GM20431 (cell line): ENCODE measurements around the gene GALE.
"Not testable (repeated sequence)": the region's sequence is repeated elsewhere in the genome, so short reads cannot be mapped to it uniquely, and the experiment has no call there.

Experiments used
- in situ Hi-C: fragments of 300-500 bp; cut with MseI, MboI; formaldehyde crosslinking; loops from one replicate; pipeline ENCODE4 v1.15.0; 2020; ENCODE audit warnings: low sequenced_read_pairs; ENCODE audit not compliant: unreplicated experiment

Gene GALE

DNA sequence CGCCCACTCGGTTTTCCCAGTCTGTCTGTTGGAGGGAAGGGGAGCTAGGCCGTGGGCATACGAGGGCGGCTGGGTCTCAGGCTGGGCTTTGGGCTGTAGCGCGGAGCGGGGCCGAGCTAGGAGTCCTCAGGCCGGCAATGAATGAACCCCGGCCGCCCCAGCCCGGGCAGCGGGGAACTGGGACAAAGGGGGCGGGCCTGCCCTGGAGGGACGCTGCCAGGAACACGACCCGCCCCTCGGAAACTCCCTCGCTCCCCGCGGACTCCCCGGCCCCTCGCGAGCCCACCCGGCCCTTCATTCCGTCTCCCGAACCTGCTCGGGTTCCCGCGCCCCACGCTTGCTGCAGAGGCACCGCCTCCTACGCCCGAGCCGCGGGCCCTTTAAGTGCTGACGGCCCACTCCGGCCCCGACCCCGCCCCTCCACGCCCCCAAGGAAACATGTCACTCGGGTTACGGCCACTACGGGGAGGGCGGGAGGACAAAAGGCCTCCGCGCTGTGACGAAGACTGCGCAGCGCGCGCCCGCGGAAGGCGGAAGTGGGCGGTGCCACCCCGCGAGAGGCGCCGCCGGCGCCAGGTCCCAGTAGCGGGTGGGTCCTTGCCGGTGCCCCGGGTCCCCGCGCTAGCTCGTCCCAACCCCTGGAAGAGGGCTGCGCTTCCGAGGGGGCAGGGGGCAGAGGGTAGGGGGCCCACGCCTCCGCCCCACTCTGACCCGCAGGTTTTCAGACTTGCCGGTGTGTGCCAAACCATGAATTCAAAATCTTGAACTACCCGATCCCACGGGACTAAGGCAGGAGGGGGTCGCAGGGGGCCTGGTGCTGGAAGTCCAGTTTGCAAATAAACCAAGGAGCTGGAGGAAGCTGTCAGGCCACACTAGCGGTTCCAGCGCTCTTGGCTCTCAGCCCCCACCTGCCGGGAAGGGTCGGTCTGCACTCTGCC lies at the start of gene GALE:
Gene GALE (minus strand): TSS at position 355 of the 938 bp plus-strand sequence. CDS start 1,747 bp downstream, outside the sequence.
- in situ Hi-C loops = loop anchor here (10.0 kb wide), 1 partner anchor 114 kb away; the partner anchor contains the start of gene CNR2

DNA sequence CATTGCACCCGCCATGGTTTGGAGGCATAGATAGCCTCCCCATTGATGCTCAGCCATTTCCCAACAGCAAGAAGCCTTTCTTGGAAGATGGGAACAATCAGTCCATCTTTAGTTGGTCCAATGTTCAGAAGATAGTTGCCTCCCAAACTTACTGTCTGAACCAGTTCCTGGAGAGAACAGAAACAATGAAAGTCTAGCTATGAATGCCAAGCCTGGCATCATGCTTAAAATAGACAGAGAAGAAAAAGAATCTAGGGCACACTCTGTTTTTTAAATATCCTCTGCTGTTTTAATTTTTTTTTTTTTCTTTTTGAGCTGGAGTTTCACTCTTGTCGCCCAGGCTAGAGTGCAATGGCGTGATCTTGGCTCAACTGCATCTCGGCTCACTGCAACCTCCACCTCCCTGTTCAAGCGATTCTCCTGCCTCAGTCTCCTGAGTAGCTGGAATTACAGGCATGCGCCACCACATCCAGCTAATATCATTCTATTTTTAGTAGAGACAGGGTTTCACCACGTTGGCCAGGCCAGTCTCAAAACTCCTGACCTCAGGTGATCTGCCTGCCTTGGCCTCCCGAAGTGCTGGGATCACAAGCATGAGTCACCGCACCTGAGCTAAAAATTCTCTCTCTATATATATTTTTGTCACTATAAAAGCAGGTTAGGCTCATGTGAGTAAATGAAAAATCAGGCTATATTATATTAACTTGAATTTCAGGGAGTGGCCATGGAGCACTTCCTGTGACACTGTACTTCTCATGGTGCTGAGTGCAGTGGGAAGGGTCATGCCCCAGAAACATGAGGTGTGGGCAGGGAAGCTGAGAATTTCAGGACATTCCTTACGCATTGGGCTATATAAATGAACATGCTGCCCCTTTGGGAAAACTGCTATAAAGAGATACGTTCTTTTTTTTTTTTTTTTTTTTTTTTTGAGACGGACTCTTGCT lies 48.4 kb upstream of the GALE start:
- in situ Hi-C loops = no loop called here

DNA sequence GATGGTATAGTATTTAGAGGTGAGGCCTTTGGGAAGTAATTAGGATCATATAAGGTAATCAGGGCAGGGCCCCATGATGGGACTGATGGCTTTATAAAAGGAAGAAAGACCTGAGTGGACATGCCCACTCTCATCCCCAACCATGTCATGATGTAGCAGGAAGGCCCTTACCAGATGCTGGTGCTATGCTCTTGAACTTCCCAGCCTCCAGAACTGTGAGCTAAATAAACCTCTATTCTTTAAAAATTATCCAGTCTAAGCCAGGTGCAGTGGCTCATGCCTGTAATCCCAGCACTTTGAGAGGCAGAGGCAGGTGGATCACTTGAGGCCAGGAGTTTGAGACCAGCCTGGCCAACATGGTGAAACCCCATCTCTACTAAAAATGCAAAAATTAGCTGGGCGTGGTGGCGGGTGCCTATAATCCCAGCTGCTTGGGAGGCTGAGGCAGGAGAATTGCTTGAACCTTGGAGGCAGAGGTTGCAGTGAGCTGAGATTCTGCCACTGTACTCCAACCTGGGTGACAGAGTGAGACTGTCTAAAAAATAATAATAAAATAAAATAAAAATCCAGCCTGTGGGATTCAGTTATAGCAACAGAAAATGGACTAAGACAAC lies 47.0 kb upstream of the GALE start:
- in situ Hi-C loops = not testable (repeated sequence)

DNA sequence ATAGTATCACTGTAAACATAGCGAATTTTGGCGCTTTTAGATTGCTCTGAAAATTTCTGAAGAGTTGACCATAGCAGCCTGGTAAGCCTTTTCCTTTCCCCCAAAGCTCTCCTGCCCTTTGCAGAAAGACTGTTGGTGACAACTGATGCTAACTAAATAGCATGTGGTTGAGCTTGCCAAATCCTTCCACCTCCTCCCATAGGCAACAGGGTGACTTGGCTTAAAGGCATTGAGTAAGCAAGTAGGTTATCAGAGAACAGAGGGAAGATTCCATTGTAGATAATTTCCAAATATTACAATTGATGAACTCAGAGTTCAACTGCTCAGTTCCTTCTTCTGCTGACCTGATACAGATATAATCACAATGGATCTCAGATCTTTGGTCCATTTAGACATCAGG lies 44.6 kb upstream of the GALE start:
- in situ Hi-C loops = no loop called here

DNA sequence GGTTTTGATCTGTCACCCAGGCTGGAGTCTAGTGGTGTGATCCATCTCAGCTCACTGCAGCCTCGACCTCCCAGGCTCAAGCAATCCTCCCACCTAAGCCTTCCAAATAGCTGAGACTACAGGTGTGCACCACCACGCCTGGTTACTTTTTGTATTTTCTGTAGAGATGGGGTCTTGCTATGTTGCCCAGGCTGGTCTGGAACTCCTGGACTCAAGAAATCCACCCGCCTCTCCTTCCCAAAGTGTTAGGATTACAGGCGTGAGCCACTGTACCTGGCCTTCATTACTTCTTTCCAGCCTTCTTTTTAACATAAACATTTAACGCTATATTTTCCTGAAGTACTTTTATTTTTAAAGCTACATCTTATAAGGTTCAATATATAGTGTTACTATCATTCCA lies 43.1 kb upstream of the GALE start:
- in situ Hi-C loops = no loop called here

DNA sequence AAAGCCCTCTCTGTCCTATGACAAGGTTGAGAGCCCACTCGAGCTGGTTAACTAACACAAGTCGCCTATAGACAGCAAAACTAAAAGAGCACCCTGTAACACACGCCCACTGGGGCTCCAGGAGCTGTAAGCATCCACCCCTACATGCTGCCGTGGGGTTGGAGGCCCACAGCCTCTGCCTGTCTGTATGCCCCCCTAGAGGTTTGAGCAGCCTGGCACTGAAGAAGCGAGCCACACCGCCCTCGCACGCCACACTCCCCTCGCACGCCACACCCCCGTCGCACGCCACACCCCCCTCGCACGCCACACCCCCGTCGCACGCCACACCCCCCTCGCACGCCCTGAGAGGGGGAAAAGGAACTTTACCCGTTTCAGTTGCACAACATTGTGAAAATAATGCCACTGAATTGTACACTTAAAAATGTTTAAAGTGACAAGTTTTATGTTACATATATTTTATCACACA lies 37.9 kb upstream of the GALE start:
- in situ Hi-C loops = no loop called here

DNA sequence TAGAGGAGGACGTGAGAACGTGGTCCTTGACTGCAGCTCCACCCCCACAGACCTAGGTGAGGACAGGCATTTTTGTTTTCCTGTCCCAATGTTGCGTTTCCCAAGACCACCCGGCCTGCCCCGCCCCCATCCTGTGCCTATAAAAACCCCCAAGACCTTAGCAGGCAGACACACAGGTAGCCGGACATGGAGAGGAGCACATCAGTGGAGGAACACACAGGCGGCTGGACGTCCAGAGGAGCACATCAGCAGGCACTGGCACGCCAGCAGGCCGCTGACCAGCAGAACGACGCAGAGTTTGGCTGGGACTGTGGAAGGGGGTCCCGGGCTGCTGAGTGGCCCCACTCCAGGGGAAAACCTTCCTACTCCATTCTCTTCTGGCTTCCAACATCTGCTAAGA lies 37.4 kb upstream of the GALE start:
- in situ Hi-C loops = no loop called here

DNA sequence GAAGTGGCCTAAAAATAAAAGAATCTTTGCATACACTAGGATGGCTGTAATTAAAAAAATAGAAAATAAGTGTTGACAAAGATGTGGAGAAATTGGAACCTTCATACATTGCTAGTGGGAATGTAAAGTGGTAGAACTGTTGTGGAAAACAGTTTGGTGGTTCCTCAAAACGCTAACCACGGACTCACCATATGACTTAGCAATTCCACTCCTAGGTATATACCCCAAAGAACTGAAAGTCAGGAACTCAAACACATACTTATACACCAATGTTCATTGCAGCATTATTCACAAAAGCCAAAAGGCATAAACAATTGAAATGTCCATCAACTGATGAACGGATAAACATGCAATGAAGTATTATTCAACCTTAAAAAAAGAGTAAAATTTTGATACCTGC lies 35.5 kb upstream of the GALE start:
- in situ Hi-C loops = no loop called here

DNA sequence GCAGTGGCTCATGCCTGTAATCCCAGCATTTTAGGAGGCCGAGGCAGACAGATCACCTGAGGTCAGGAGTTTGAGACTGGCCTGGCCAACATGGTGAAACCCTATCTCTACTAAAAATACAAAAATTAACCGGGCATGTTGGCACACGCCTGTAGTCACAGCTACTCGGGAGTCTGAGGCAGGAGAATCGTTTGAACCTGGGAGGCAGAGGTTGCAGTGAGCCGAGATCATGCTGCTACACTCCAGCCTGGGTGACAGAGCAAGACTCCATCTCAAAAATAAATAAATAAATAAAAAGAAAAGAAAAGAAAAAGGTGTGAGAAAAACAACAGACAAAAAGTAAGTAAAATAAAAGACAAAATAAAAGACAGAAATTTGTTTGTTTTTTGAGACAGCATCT lies 33.6 kb upstream of the GALE start:
- in situ Hi-C loops = not testable (repeated sequence)

DNA sequence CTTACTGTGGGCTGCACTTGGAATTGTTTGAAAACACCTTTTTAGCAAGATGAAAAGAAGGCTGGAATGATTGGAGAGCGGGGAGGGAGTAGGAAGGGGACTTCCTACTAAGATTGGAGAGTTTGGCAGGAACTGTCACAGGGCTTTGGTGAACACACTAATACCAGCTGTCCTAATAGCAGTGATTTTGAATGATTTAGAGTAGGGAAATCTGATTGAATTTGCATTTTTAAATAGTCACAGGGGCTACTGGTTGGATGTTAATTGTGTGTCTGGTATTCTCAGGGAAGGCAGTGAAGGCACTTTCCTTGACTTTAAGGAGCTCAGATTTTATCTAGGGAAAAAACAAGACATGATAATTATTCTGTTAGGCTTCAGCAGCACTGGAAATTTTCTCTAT lies 27.2 kb upstream of the GALE start:
- in situ Hi-C loops = no loop called here

DNA sequence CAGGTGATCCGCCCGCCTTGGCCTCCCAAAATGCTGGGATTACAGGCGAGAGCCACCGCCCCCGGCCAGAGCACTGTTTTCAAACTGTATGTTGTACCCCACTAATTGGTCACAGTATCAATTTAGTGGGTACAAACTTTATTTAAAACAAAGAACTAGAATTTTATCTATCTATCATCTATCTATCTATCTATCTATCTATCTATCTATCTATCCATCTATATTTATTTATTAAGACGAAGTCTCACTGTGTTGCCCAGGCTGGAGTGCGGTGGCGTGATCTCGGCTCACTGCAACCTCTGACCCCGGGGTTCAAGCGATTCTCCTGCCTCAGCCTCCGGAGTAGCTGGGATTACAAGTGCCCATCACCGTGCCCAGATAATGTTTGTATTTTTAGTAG lies 26.0 kb upstream of the GALE start:
- in situ Hi-C loops = not testable (repeated sequence)

DNA sequence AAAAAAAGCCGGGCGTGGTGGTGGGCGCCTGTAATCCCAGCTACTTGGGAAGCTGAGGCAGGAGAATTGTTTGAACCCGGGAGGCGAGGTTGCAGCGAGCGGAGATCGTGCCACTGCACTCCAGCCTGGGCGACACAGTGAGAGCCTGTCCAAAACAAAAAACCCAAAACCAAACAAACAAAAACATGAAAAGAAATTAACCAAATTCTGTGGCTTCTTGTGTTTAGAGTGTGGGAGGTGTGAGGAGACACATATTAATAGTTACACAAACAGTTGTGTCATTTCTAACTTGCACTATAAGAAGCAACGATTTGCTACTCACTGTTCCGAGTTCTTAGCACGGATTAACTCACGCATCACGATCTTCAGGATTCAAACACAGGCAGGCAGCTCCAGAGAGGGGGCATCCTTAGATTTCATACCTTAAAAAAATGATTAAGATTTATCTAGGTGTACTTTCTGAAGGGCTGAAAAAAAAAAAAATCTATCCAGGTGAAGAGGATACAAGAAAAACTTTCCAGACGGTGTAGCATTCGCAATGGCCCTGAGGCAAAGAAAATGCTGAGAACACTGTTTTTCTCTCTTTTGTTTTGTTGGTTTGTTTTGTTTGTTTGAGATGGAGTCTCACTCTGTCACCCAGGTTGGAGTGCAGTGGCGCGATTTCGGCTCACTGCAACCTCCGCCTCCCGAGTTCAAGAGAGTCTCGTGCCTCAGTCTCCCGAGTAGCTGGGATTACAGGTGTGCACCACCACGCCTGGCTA lies 25.4 kb upstream of the GALE start:
- in situ Hi-C loops = no loop called here

DNA sequence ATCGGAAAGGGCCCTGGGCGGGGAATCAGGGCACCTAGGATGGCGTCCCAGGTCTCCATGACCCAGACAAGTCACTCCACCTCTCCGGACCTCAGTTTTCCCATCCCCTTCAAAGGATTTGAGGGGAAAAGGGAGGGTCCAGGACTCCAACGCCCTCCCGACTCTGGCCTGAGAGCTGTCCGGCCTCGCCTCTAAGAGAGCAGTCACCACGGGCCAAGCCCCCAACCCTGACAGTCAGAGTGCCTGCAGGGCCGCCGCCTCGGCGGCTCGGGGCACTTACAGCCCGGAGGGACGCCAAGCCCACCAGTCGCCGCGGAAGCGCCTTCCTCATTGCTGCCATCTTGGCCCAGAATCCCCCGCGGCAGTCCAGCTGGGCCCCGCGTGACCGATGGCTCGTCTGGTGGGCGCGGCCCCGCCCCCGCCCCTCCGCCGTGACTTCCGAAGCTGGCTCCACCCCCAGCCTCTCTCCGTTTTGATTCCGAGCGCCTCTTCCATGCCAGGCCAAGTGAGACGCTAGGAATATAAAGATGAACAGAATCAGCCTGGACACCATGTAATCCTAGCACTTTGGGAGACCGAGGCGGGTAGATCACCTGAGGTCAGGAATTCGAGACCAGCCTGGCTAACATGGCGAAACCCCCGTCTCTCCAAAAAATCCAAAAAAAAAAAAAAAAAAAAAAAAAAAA lies 24.7 kb upstream of the GALE start, which contains the start of gene HMGCL:
Gene HMGCL (minus strand): TSS at position 354 of the 686 bp plus-strand sequence. CDS start 14 bp downstream, at position 340.
- in situ Hi-C loops = no loop called here

DNA sequence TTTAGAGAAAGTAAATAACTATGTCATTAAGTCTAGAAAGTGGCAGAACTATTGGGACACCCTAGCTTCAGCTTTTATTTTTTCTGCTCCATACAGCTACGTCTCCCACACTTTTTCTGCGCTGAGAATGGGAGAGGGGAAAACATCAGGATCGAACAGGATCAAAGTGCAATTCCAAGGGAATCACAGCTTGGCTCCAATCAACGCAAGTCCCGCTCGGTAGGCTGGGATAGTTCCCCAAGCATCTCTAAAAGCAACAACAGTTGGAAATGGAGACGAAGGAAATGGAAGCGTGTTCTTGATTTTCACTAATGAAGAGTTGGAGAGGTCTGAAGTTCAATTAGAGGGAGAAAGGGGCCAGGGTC lies 24.1 kb upstream of the GALE start:
- in situ Hi-C loops = no loop called here

DNA sequence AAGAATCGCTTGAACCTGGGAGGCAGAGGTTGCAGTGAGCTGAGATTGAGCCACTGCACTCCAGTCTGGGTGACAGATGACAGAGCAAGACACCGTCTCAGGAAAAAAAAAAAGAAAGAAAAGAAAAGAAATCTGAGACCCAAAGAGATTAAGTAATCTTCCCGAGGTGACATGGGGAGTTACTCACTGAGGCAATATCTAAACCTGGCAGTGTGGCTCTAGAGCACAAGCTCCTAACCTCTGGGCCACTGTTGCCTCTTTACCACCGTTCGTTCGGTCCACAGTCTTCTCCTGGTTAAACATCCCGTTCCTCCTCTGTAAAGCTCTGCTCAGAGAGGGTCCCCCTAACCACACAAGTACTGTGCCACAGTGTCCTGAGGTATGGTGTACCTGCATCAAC lies 23.2 kb upstream of the GALE start:
- in situ Hi-C loops = no loop called here

DNA sequence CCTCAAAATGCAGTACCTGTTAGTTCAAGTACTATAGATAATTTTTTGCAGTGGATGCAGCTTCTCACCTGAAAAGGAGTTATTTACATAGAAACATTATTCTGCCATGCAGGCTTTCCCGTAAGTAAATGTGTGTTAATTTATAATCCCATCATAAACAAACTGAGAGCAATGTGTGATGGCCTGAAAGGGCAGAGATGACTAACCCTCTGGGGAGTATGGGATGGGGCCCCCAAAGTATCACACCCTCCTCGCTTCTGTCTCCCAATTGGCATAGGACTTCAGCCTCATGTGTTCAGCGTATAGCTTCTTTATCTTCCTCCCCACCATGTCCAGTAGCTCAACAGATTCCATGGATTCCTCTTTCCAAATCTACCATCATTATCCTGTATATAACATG lies 17.1 kb upstream of the GALE start:
- in situ Hi-C loops = no loop called here

DNA sequence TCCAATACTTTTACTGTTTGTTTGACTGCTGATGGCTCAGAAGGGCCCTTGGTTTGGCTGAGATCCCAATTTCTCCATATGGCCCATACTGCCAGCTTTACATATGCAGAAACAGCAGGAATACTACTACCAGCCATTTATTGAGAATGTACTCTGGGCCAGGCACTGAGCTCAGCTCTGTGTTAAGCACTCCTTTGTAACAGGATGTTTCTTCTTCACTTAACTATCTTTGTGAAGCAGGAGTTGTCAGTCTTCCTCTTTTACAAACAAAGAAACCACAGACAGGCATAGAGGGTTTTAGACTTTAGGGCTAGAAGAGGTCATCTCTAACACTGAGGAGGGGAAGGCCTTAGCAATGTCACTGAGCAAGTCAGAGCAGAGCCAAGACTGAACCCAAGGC lies 16.4 kb upstream of the GALE start:
- in situ Hi-C loops = no loop called here

DNA sequence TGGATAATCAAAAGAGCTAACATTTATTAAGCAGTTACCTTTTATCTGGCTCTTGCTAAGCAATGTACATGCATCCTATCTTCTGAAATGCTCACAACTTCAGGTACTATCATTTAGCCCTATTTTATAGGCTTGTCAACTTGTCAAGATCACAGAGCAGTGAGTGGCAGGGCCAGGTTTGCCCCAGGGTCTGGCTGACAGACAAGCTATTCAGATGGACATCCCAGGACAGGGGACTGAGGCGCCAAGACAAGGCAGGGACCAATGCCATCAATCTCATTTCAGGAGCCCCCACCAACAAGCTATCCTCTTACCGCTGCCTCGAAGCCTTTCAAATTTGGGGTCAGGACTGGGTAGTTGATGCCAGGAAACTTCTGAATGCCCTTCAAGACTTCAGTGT lies 15.8 kb upstream of the GALE start:
- in situ Hi-C loops = no loop called here

DNA sequence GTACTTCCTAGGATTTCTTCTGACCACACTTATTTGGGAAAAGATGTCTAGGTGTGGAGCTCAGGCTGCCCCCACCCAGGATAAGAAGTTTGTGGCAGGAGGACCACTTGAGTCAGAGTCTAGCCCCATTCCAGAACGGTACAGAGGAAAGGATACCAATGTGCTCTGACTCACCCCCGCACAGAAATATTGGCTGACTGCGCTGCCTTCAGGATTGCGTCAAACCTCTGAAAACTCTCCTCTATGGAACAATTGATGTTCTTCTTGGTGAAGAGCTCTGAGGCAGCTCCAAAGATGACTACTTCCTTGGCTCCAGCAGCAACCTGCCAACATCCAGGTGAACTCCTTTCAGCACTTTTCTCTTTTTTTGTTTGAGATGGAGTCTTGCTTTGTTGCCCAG lies 13.5 kb upstream of the GALE start:
- in situ Hi-C loops = no loop called here
